AG08395 (cell line): ENCODE data around the gene S1PR1.
A peak's percentile ranks its signal among the peaks of the same experiment; 100 is the strongest.

ENCODE experiments used
- DNase-seq: peaks from one replicate; pipeline ENCODE4 v3.0.0; 2012; ENCODE audit warnings: mixed read lengths, low spot score

Gene S1PR1

GRCh38 chr1:101245246-101245927 lies 8.6 kb downstream of the S1PR1 start:
- DNase-seq = no peak

GRCh38 chr1:101247404-101248287 lies 10.8 kb downstream of the S1PR1 start:
- no peak for DNase-seq

GRCh38 chr1:101250222-101250621 lies 13.4 kb downstream of the S1PR1 start:
- DNase-seq = no peak

- DNase-seq = no peak
Measured at GRCh38 chr1:101250656-101251272, 13.9 kb downstream of the S1PR1 start.

- DNase-seq = no peak
Measured at GRCh38 chr1:101251504-101251903, 14.7 kb downstream of the S1PR1 start.

- peak; percentile 61 for DNase-seq
Measured at GRCh38 chr1:101253976-101254674, 17.3 kb downstream of the S1PR1 start.

- no peak for DNase-seq
Measured at GRCh38 chr1:101257500-101258325, 20.9 kb downstream of the S1PR1 start.

- no peak for DNase-seq
Measured at GRCh38 chr1:101259744-101260148, 22.9 kb downstream of the S1PR1 start.

- DNase-seq = no peak
Measured at GRCh38 chr1:101260556-101261350, 23.9 kb downstream of the S1PR1 start.

GRCh38 chr1:101261623-101262022 lies 24.8 kb downstream of the S1PR1 start:
- no peak for DNase-seq

GRCh38 chr1:101262060-101262459 lies 25.2 kb downstream of the S1PR1 start:
- no peak for DNase-seq

- no peak for DNase-seq
Measured at GRCh38 chr1:101262630-101263348, 26.0 kb downstream of the S1PR1 start.

GRCh38 chr1:101264697-101265096 lies 27.9 kb downstream of the S1PR1 start:
- no peak for DNase-seq

- no peak for DNase-seq
Measured at GRCh38 chr1:101265684-101266083, 28.9 kb downstream of the S1PR1 start.

- DNase-seq = no peak
Measured at GRCh38 chr1:101267082-101267481, 30.3 kb downstream of the S1PR1 start.

- DNase-seq = no peak
Measured at GRCh38 chr1:101268893-101269292, 32.1 kb downstream of the S1PR1 start.

GRCh38 chr1:101275672-101276071 lies 38.9 kb downstream of the S1PR1 start:
- DNase-seq = no peak

- no peak for DNase-seq
Measured at GRCh38 chr1:101276818-101277217, 40.0 kb downstream of the S1PR1 start.

- no peak for DNase-seq
Measured at GRCh38 chr1:101278238-101278637, 41.4 kb downstream of the S1PR1 start.

GRCh38 chr1:101278845-101279244 lies 42.0 kb downstream of the S1PR1 start:
- no peak for DNase-seq
